GM19239 (cell line): ENCODE data around the gene CISD2.
"Not testable (repeated sequence)": the region's sequence is repeated elsewhere in the genome, so short reads cannot be mapped to it uniquely, and the experiment has no call there.

Source experiments
- DNase-seq: peaks from one replicate; pipeline ENCODE4 v3.0.0; 2011; ENCODE audit warnings: low spot score; ENCODE audit not compliant: insufficient read length
- FAIRE-seq: peaks from 2 replicates; lab custom pipeline; 2011; peaks lifted over from hg19 to GRCh38; lab: Jason Lieb, UNC

Gene CISD2

GRCh38 chr4:102896547-102896946 is 27.8 kb downstream of the CISD2 start:
- not testable (repeated sequence) for DNase-seq, FAIRE-seq

GRCh38 chr4:102897610-102898009 is 28.8 kb downstream of the CISD2 start:
- FAIRE-seq, DNase-seq: not testable (repeated sequence)

DNA sequence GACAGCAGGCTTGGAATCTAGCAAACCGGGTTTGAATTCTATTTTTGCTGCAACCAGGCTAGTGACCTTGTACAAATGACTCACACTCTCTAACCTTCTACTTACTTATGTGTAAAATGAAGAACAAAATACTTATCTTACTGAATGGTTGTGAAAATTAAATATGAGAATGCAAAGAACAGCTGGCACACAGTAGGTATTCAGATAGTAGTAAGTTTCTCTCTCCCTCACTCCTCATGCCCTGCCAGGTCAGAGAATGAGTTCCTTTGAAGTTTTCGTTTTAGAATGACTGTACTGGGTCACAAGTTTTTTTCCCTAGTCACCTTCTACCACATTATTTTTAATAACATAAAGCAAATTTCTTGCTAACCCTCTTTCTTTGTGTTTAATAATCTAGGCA is 33.0 kb downstream of the CISD2 start:
- DNase-seq, result no peak
- no peak for FAIRE-seq

GRCh38 chr4:102918859-102919258 is 50.1 kb downstream of the CISD2 start:
- DNase-seq (no peak), FAIRE-seq (no peak)

DNA sequence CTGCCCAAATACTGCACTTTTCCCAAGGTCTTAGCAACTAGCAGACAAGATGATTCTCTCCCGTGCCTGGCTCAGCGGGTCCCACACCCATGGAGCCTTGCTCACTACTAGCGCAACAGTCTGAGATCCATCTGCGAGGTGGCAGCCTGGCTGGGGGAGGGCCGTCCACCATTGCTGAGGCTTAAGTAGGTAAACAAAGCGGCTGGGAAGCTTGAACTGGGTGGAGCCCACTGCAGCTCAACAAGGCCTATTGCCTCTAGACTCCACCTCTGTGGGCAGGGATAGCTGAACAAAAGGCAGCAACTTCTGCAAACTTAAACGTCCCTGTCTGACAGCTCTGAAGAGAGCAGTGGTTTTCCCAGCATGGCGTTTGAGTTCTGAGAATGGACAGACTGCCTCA is 50.9 kb downstream of the CISD2 start:
- FAIRE-seq, DNase-seq: not testable (repeated sequence)

DNA sequence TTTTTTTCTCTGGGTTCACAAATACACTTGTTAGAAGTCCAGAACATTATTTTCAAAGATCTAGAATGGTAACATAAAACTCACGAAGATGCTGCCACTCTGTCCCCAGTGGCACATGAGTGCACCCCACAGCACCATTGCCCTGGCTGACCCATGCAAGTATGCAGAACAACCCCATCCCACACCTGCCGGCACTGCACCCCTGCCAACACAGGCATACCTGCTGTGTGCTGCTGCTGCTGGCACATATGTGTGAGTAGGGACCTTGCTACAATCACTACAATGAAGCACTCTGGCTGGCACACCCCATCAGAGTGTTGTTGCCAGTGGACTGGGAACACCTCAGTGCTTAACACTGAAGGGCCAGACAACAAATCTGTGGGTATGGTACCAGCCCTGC is 66.9 kb downstream of the CISD2 start:
- FAIRE-seq (no peak), DNase-seq (no peak)

- not testable (repeated sequence) for DNase-seq, FAIRE-seq
These were observed 69.3 kb downstream of the CISD2 start for GRCh38 chr4:102938063-102938462.
